SU-DHL-6 (cell line): Measurements from ENCODE around the gene RCAN1.

Experiments used
- H2AFZ ChIP-seq: fragments of 200-600 bp; sonication (generic); 2 replicates; pipeline ENCODE4 v1.6.1; 2014; ENCODE audit warnings: low read depth, mild to moderate bottlenecking, moderate library complexity, mixed read lengths, antibody characterized with exemption, low read length; ENCODE audit not compliant: severe bottlenecking
- H3F3A ChIP-seq: fragments of 200-600 bp; shearing (Covaris generic); 2 replicates; pipeline ENCODE4 v1.6.0; 2016; ENCODE audit warnings: antibody characterized with exemption, mild to moderate bottlenecking; ENCODE audit not compliant: insufficient read depth
- H3K27ac ChIP-seq: fragments of 200-600 bp; sonication (generic); 2 replicates; pipeline ENCODE4 v1.5.1; 2016; ENCODE audit warnings: low read depth, mild to moderate bottlenecking, low read length, moderate library complexity, mixed read lengths
- H3K27me3 ChIP-seq: fragments of 200-600 bp; sonication (generic), shearing (Covaris generic); 2 replicates; pipeline ENCODE4 v1.6.0; 2014; ENCODE audit warnings: mild to moderate bottlenecking, low read length
- H3K36me3 ChIP-seq: fragments of 200-600 bp; sonication (generic); 2 replicates; pipeline ENCODE4 v1.6.1; 2014; ENCODE audit warnings: mild to moderate bottlenecking, low read length, mixed read lengths
- H3K4me2 ChIP-seq: fragments of 300-600, 200-600 bp; shearing (Covaris generic), sonication (generic); 2 replicates; pipeline ENCODE4 v1.6.0; 2014; ENCODE audit warnings: low read length, low read depth, mild to moderate bottlenecking; ENCODE audit not compliant: poor library complexity, severe bottlenecking
- H3K4me3 ChIP-seq: fragments of 200-600 bp; sonication (generic); 2 replicates; pipeline ENCODE4 v1.5.1; 2014; ENCODE audit warnings: antibody characterized with exemption, low read length, mild to moderate bottlenecking, mixed read lengths; ENCODE audit not compliant: insufficient read depth, poor library complexity, severe bottlenecking
- H3K79me2 ChIP-seq: fragments of 200-600 bp; sonication (generic); 2 replicates; pipeline ENCODE4 v1.6.1; 2014; ENCODE audit warnings: mild to moderate bottlenecking, low read length, moderate library complexity; ENCODE audit not compliant: insufficient read depth
- H3K9ac ChIP-seq: fragments of 200-600 bp; sonication (generic); 2 replicates; pipeline ENCODE4 v1.7.0; 2014; ENCODE audit warnings: mild to moderate bottlenecking, low read length
- H3K9me2 ChIP-seq: fragments of 200-600 bp; sonication (generic); replicated peaks from 2 replicates; pipeline ENCODE4 v1.6.1; 2014; ENCODE audit warnings: low read length; ENCODE audit not compliant: insufficient read depth
- H3K9me3 ChIP-seq: fragments of 200-600 bp; sonication (generic); 2 replicates; pipeline ENCODE4 v1.6.1; 2014; ENCODE audit warnings: low read length, mixed read lengths; ENCODE audit not compliant: insufficient read depth
- H4K20me1 ChIP-seq: fragments of 200-600 bp; sonication (generic); 2 replicates; pipeline ENCODE4 v1.6.1; 2014; ENCODE audit warnings: low read depth, mild to moderate bottlenecking, antibody characterized with exemption, low read length, moderate library complexity, mixed read lengths
- CTCF ChIP-seq: fragments of 200-600 bp; sonication (generic); IDR thresholded peaks from one replicate; pipeline ENCODE4 v1.5.1; 2017; ENCODE audit warnings: antibody characterized with exemption, mild to moderate bottlenecking, low read length, moderate library complexity; ENCODE audit not compliant: insufficient read depth, poor library complexity, severe bottlenecking
- EZH2phosphoT487 ChIP-seq: fragments of 200-600 bp; sonication (generic), shearing (Covaris generic); conservative IDR thresholded peaks from 2 replicates; pipeline ENCODE4 v1.6.1; 2018; ENCODE audit warnings: mild to moderate bottlenecking, antibody characterized with exemption, low read length, moderate library complexity, mixed read lengths

Gene RCAN1

DNA sequence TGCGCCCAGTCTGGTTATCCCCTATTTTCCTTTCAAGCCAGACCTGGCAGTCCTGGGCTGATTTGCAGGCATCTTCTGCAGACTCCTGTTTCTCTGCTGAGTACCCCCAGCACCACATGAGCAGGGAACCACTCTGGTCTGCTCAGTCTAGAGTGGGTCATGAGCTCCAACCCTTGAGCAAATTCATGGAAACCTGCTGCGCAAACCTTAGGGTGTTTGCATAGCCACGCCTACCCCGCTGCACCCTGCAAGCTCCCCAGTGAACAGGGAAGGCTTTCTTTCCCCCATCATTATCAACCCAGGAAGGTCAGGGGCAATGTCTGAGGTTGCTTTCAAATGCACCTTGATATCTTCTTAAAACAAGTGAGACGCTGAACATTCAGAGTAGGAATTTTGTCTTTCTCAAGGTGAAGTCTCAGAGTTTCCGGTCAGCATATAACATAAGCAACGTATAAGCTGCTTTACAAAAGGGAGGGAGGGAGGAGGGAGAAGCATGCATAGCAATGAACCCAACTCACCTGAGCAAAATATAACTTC, 91.8 kb downstream of the RCAN1 start:
- Histone ChIP-seq H3K9me2 (no peaks in the 10 kb centered on the region), H3F3A (no peaks in the 10 kb centered on the region), H3K4me3 (no peak overlapping the region), H3K4me2 (no peak overlapping the region), H3K9ac (no peak overlapping the region), H3K79me2 (no peaks in the 10 kb centered on the region), H3K9me3 (no peaks in the 10 kb centered on the region), H3K27me3 (no peaks in the 10 kb centered on the region), H2AFZ (no peak overlapping the region), H3K27ac (no peak overlapping the region), H4K20me1 (no peaks in the 10 kb centered on the region), H3K36me3 (no peaks in the 10 kb centered on the region)
- TF ChIP-seq EZH2phosphoT487 (no peak), CTCF (no peak)

DNA sequence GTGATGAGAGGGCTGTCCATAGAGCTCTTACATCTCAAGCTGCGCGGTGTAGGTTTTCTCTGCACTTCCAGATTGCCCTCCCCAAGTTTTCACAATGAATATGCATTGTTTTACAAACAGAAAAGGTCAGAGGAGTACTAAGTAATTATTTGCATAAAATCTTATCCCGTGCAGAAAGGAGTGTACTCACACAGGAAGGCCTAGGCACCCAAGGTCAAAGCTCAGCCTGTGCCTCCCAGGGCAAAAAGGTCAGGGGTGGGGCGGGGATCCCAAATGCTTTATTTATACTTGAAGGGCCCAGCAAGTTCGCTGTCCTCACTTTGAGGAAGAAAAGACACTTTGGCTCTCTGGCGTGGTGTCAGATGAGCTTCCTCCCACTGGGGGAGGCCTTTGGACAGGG, 92.6 kb downstream of the RCAN1 start:
- H3K4me2 ChIP-seq, result no peak overlapping the region
- no peak overlapping the region for H3K9ac ChIP-seq
- H3K9me2 ChIP-seq, result no peaks in the 10 kb centered on the region
- H3K79me2 ChIP-seq, result no peaks in the 10 kb centered on the region
- TF ChIP-seq CTCF, result no peak
- no peak for TF ChIP-seq EZH2phosphoT487
- H3F3A ChIP-seq, result no peaks in the 10 kb centered on the region
- H3K36me3 ChIP-seq, result no peaks in the 10 kb centered on the region
- no peak overlapping the region for H3K4me3 ChIP-seq
- H3K9me3 ChIP-seq, result no peaks in the 10 kb centered on the region
- no peaks in the 10 kb centered on the region for H4K20me1 ChIP-seq
- H2AFZ ChIP-seq, result no peak overlapping the region
- no peak overlapping the region for H3K27ac ChIP-seq
- no peaks in the 10 kb centered on the region for H3K27me3 ChIP-seq

GRCh38 chr21:34521561-34521960, 93.4 kb downstream of the RCAN1 start:
- Histone ChIP-seq H3K36me3 (no peaks in the 10 kb centered on the region), H3K9ac (no peak overlapping the region), H4K20me1 (no peaks in the 10 kb centered on the region), H3F3A (no peaks in the 10 kb centered on the region), H2AFZ (no peak overlapping the region), H3K9me2 (no peaks in the 10 kb centered on the region), H3K4me3 (no peak overlapping the region), H3K27ac (no peak overlapping the region), H3K27me3 (no peaks in the 10 kb centered on the region), H3K4me2 (no peak overlapping the region), H3K79me2 (no peaks in the 10 kb centered on the region), H3K9me3 (no peaks in the 10 kb centered on the region)
- no peak for TF ChIP-seq EZH2phosphoT487

DNA sequence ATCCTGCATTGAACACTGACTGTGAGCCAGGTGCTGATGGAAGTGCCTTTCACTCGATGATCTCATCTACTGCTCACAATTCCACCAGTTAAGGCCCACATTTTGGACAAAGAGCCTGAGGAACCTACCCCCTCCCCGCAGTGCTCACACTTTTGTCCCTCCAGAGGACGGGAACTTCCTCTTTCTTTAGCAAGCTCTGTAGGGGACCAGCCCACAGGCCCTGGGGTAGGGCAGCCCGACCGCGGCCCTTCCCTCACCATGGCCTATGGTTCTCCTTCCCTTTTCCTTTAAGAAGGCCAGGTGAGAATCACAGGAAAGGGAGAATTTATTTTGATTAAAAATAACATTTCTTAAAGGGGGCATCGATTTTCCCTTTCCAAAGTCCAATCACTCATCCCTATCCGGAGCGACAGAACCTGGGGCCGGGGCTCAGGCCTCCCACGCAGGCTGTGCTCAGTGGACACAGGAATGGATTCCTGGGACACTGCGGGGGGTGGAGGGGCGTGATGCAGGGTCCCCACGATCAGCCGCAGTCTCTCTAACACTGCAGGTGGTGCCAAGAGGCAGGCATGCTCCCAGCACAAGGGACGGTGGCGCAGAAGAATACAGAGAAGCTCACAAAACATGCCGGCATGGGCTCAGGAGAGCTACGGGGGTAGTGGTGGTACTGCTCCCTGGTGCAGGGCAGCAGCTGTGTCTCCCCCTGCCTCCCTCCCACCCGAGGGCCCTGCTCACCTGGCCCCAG, 94.0 kb downstream of the RCAN1 start:
- H3K36me3 ChIP-seq, result no peaks in the 10 kb centered on the region
- TF ChIP-seq CTCF (no peak), EZH2phosphoT487 (no peak)
- no peaks in the 10 kb centered on the region for H3K79me2 ChIP-seq
- H3K27me3 ChIP-seq, result no peaks in the 10 kb centered on the region
- no peak overlapping the region for H3K4me2 ChIP-seq
- no peaks in the 10 kb centered on the region for H3F3A ChIP-seq
- H3K4me3 ChIP-seq, result no peak overlapping the region
- H3K9me3 ChIP-seq, result no peaks in the 10 kb centered on the region
- no peak overlapping the region for H2AFZ ChIP-seq
- no peak overlapping the region for H3K9ac ChIP-seq
- no peaks in the 10 kb centered on the region for H3K9me2 ChIP-seq
- no peak overlapping the region for H3K27ac ChIP-seq
- H4K20me1 ChIP-seq, result no peaks in the 10 kb centered on the region
